Stimulated activated CD4-positive, alpha-beta T cell treated with anti-CD3 and anti-CD28 coated beads, Interleukin-1b, Interleukin-23, amount 100 ng/mL, for 4 hours (primary cell): ENCODE measurements around the gene CBY1.

ENCODE experiments used
- DNase-seq, 2 donors: peaks; one replicate each; pipeline ENCODE4 v3.0.0-alpha.2; 2020; ENCODE audit warnings: low read depth in 2 of 2

Gene CBY1

DNA sequence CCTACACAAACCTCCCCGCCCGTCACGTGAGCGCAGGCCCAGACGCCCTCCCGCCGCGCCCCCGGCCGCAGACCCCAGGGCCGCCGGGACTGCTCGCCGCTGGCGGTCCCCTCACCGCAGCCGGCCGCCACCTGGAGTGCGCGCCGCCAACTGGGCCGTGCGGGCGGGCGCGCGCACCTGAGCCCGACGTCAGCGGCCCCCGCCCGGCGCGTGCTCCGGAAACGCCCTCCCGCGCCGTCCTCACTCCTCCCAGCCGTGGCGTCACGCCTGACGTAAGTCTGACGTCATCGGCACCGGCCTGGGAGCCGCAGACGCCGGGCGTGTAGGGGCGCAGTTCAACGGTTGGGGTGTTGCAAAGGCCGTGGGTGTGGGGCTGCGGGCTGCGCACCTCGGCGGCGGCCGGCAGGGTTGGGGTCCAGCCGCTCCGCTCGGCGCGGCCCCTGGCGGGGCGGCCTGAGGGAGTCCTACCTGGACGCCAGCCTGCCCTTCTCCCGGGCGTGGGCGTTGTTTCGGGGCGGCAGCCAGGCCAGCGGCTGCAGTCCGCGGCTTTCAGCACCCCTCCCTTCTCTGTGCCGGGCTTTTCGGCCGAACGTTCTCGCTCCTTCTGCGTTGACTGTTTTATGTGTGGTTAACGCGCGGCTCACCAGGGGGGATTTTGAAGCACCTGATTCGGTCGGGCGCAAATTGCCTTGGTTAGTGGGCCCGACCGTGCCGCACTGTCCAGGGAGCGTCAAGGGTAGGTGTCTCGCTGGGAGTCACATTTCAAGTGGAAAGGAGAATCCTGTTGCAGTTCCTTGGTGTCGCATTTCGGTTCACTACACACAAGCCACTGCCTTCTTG is 44.6 kb downstream of the CBY1 start, which contains the start of gene JOSD1:
TSS of gene JOSD1 (minus strand) at position 155 of the 840 bp plus-strand sequence. CDS start 956 bp downstream, outside the sequence.
- DNase-seq = peak; percentile 98

- DNase-seq = no peak
Measured at GRCh38 chr22:38704654-38705234, 48.3 kb downstream of the CBY1 start.

DNA sequence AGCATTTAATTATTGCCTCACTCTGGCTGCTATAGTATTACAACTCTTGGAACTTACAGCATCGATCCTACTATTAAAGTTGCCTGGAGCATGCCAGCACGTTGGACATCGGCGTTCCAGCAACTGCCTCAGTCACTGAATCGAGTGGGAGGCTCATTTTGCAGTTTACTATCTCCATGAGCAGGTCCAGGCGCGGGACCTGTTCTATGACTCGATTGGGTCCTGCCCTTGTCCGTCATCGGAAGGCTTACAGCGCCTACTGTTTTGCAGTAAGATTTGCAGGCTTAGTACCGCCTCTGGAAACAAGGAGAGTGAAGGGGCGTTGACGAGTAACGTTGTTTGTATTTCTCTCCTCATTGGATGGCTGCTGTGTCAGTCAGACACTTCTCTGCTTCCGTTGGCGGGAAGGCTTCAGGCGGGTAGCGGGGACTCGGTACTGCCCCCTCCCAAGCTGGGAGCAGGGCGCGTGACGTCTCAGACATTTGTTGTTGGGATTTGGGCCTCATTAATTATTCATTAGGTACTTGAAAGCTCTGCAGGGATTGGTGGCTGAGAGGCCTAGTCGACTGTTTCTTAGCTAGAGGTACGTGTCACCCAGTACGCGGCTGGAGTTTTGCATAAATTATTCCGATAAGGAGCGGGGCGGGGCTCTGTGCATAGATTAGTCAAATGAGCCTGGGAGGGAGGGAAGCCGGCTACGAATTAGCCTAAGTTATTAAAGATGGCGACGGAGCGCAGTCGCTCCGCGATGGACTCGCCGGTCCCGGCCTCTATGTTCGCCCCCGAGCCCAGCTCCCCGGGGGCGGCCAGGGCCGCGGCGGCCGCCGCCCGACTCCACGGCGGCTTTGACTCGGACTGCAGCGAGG is 49.0 kb downstream of the CBY1 start, which contains the start of gene GTPBP1:
TSS of gene GTPBP1 (plus strand) at position 710 of the 866 bp plus-strand sequence. CDS start at position 722, 12 bp downstream.
- DNase-seq = peak; percentile 85 to 95

GRCh38 chr22:38706101-38706900 is 49.9 kb downstream of the CBY1 start:
- peak; percentile 24 to 30 for DNase-seq

- no peak for DNase-seq
Measured at GRCh38 chr22:38706901-38707195, 50.4 kb downstream of the CBY1 start.

DNA sequence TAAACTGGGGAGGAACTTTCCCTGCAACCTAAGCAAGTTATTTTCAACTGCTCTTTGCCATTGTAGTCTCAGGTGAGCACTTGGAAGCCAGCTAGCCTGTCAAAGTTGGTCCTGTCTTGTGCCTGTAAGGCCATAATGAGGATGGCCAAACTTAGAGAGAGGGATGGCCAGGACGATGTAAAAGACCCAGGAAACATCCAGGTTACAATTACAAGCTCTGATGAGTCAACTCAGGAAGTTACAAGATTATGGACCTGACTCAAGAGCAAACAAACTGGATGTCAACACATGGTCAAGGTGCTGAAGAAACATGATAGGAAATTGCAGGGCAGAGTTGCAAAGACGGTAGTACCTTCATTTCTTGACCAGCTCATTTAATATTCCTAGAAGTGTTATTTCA is 50.9 kb downstream of the CBY1 start:
- no peak for DNase-seq

GRCh38 chr22:38707984-38708383 is 51.5 kb downstream of the CBY1 start:
- no peak for DNase-seq

GRCh38 chr22:38709306-38709705 is 52.9 kb downstream of the CBY1 start:
- DNase-seq = no peak

- DNase-seq = no peak
Measured at GRCh38 chr22:38710351-38710750, 53.9 kb downstream of the CBY1 start.

GRCh38 chr22:38710866-38711265 is 54.4 kb downstream of the CBY1 start:
- no peak for DNase-seq

GRCh38 chr22:38712486-38713207 is 56.2 kb downstream of the CBY1 start:
- no peak for DNase-seq

DNA sequence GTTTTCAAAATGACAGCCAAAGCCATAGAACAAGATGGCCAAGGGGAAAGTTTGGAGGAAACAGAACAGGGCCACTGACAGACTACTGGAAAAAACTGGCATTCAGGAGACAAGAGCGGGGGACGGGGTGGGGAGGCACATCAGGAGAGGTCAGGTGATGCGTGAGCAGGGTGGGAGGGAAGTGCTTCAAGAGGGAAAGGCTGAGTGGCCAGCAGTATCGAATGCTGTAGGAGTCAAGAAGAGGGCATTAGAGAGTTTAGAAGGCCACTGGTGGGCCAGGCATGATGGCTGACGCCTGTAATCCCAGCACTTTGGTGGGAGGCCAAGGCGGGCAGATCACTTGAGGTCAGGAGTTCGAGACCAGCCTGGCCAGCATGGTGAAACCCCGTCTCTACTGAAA is 57.5 kb downstream of the CBY1 start:
- no peak for DNase-seq

- no peak for DNase-seq
Measured at GRCh38 chr22:38715176-38715764, 58.8 kb downstream of the CBY1 start.

DNA sequence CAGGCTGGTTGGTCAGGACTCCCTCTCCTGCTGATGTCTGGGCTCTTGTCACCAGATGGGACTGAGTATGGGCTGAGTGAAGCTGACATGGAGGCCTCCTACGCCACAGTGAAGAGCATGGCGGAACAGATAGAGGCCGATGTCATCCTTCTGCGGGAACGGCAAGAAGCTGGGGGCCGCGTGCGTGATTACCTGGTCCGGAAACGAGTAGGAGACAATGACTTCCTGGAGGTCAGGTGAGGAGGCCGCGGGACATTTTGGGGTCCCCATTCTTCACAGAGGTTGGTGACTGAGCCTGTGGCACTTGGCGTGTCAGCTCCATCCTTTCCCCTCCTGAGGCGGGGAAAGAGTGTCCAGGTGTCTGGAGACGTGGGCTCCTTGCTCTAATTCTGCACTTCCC is 59.4 kb downstream of the CBY1 start:
- no peak for DNase-seq

DNA sequence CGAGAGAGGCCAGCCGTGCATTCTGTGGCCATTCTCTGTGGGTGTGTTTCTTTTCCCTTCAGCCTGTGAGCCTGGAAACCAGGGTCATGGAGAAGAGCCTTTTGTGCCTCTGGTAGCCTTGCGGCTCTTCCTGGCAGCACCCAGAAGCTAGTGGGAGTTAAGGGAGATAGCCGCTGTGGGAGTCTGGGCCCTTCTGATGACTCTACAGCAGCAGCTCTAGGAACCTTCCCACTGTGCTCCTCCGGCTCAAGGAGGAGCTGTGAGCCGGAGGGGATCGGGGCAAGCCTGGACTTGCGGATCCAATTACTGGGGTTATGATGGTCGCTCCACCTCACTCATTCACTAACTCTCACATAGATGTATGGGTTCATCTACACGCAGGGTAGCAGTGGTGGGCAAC is 59.8 kb downstream of the CBY1 start:
- DNase-seq = no peak

DNA sequence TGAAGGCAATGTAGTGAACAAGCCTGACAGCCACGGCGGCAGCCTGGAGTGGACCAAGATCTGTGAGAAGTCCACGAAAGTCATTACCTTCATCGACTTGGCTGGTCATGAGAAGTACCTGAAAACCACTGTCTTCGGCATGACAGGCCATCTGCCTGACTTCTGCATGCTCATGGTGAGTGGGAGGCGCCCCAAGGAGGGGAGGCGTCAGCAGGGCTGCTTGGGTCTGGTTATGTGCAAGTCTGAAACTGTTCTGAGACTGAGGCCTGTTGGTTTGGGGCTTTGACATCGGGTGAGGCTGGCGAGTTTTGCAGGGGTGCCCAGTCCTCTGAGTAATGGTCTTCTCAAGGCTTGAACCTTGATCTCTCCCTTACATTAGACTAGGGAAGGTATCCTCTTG is 60.4 kb downstream of the CBY1 start:
- DNase-seq = no peak

GRCh38 chr22:38717244-38717643 is 60.8 kb downstream of the CBY1 start:
- DNase-seq = no peak

DNA sequence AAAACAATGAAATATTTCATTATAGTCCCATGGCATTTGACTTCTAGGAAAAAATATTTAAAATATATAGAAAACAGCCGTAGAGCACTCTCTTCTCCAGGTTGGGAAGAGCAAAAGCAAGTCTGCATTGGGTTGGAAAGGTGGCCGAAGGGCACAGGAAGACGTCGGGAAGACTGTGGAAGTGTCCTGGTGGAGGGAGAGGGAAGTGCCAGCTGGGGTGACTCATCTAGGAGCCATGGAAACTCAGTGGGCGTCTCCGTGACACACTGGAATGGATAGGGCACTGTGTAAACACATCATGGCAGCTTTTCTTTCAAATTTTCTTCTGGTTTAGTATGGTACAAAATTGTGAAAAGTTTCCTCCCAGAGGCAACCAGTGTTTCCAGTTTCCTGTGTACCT is 62.0 kb downstream of the CBY1 start:
- DNase-seq = no peak

- no peak for DNase-seq
Measured at GRCh38 chr22:38719196-38719595, 62.8 kb downstream of the CBY1 start.

DNA sequence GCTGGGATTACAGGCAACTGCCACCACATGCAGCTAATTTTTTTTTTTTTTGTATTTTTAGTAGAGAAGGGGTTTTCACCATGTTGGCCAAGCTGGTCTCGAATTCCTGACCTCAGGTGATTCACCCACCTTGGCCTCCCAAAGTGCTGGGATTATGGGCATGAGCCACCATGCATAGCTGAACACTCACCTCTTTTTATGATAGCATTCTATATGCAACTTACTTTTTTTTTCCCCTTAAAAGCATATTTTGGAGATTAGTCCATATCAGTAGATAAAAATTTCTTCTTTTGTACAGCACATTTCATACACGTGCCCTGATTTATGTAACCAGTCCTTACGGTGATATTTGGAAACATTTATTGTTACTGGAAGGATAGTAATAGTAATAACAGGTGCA is 63.9 kb downstream of the CBY1 start:
- no peak for DNase-seq

GRCh38 chr22:38721551-38721950 is 65.1 kb downstream of the CBY1 start:
- DNase-seq = no peak
